ENCODE data around the gene CUL5. TPM values are rescaled to one million over a fixed set of nuclear protein-coding genes. Genes with fewer than 3 reads are reported as not detected.

Gene CUL5
- total and polyA plus RNA-seq, 2 of the 4 experiments (the other 2 are of a cell fraction): 8.8 to 31.0 TPM

- Histone ChIP-seq H4K20me1 (ENCODE audit: insufficient read depth, low read length) (no peaks in the 10 kb centered on the region), H3K36me3 (ENCODE audit: control insufficient read depth, insufficient read depth, low read length) (no peaks in the 10 kb centered on the region), H3K9ac (ENCODE audit: low read depth, low read length) (no peak overlapping the region), H3K9me1 (ENCODE audit: insufficient read depth, low read length) (peaks cover 8% of the 10 kb centered on the region; the same call in 1 of the 2 replicates), H3K4me1 (ENCODE audit: control insufficient read depth, insufficient read depth, low read length) (peaks cover 7% of the 10 kb centered on the region), H3K27ac (ENCODE audit: insufficient read depth, low read length) (no peak overlapping the region), H3K14ac (replicated peaks; ENCODE audit: low read depth, low read length) (no peak overlapping the region), H3K27me3 (ENCODE audit: control insufficient read depth, insufficient read depth, low read length) (no peaks in the 10 kb centered on the region), H2AFZ (replicated peaks; ENCODE audit: low read length, poor library complexity) (no peak overlapping the region), H3K4me3 (ENCODE audit: insufficient read depth, low read depth, low read length) (no peak overlapping the region), H2BK5ac (ENCODE audit: low read depth, low read length, poor library complexity, severe bottlenecking) (no peak overlapping the region), H3K4me2 (ENCODE audit: low read depth, low read length) (no peak overlapping the region), H2BK20ac (ENCODE audit: low read depth, low read length) (no peak overlapping the region), H4K5ac (ENCODE audit: low read depth, low read length) (no peak overlapping the region), H2BK15ac (ENCODE audit: low read depth, low read length) (no peak overlapping the region), H2AK5ac (ENCODE audit: low read depth, low read length) (no peak overlapping the region), H3K9me3 (ENCODE audit: control insufficient read depth, insufficient read depth, low read length) (no peaks in the 10 kb centered on the region), H3K4ac (ENCODE audit: low read depth, low read length) (no peak overlapping the region), H2AK9ac (replicated peaks; ENCODE audit: low read depth, low read length, poor library complexity) (peak overlapping the region; percentile 47), H4K91ac (ENCODE audit: insufficient read depth, low read depth, low read length) (no peak overlapping the region), H3K18ac (ENCODE audit: low read depth, low read length) (no peak overlapping the region), H2BK120ac (ENCODE audit: low read depth, low read length) (no peak overlapping the region), H4K8ac (ENCODE audit: low read depth in 2 of 2, low read length in 2 of 2) (no peak overlapping the region), H3K23ac (ENCODE audit: low read depth, low read length) (no peak overlapping the region), H3K79me1 (ENCODE audit: low read depth in 1 of 2, low read length in 2 of 2) (no peaks in the 10 kb centered on the region), H3K56ac (ENCODE audit: extremely low read depth, insufficient read depth, low read length) (no peak overlapping the region)
- intact Hi-C loops (cut with micrococcal nuclease): loop anchor here (5.0 kb wide), 1 partner anchor 100 kb away; no protein-coding TSS in a partner anchor
- CTCF ChIA-PET: no interaction called here
- in situ Hi-C loops (cut with MboI; ENCODE audit: low sequenced_read_pairs): no loop called here
- no peak for TF ChIP-seq RCOR1 (IDR thresholded peaks at IDR 0.05; ENCODE audit: insufficient replicate concordance, low read length)
- 0 out of 2 replicates have a peak, but pooled peaks have one; percentile 13 for TF ChIP-seq CEBPB (IDR thresholded peaks at IDR 0.05; ENCODE audit: low read depth, low read length)
- TF ChIP-seq MXI1 (IDR thresholded peaks at IDR 0.05; ENCODE audit: borderline replicate concordance, low read depth, low read length): peak; percentile 66; the same call in 1 of the 2 replicates
- dilution Hi-C loops (cut with HindIII; ENCODE audit: low sequenced_read_pairs, unreplicated experiment): no loop called here
- WGBS, 2 experiments (ENCODE audit: extremely low coverage in 2 of 2, insufficient read length in 1 of 2): 100% methylated on average over 2 of the region's 2 CpGs; no CpG with 5 or more reads in 1 of the 2 experiments
- POLR2A ChIA-PET (ENCODE audit: unreplicated experiment): interaction anchor here (0.5 kb wide), 1 partner anchor 81 kb away, joined by 3 read pairs; no protein-coding TSS in a partner anchor
- no TSS peak for BruUV-seq (replicated peaks)
- DNase-seq (peak; percentile 86), ATAC-seq (ENCODE audit: low read depth) (peak; percentile 77)
Observed at GRCh38 chr11:108112057-108112456, 103.4 kb downstream of the CUL5 start.
